GM23248 (cell line): ENCODE data around the gene INSL3. TPM values are rescaled to one million over a fixed set of nuclear protein-coding genes. Genes with fewer than 3 reads are reported as not detected.
"Not testable (repeated sequence)": the region's sequence is repeated elsewhere in the genome, so short reads cannot be mapped to it uniquely, and the experiment has no call there.

Source experiments
- DNase-seq: peaks from one replicate; pipeline ENCODE4 v3.0.0-alpha.2; 2015
- H2AFZ ChIP-seq: fragments of 200-600 bp; sonication (generic); 2 replicates; pipeline ENCODE4 v1.6.1; 2016; ENCODE audit warnings: antibody characterized with exemption
- H3F3A ChIP-seq: fragments of 200-600 bp; sonication (generic); 2 replicates; pipeline ENCODE4 v1.6.1; 2016; ENCODE audit warnings: mild to moderate bottlenecking, antibody characterized with exemption, mixed run types; ENCODE audit not compliant: insufficient read depth
- H3K27ac ChIP-seq: fragments of 200-600 bp; sonication (generic); 2 replicates; pipeline ENCODE4 v1.5.1; 2016; ENCODE audit warnings: mild to moderate bottlenecking
- H3K27me3 ChIP-seq: fragments of 200-600 bp; sonication (generic); replicated peaks from 2 replicates; pipeline ENCODE4 v1.6.1; 2016; ENCODE audit warnings: mild to moderate bottlenecking; ENCODE audit not compliant: insufficient read depth
- H3K36me3 ChIP-seq: fragments of 200-600 bp; sonication (generic); 2 replicates; pipeline ENCODE4 v1.6.1; 2016; ENCODE audit warnings: low read depth, mild to moderate bottlenecking
- H3K4me1 ChIP-seq: fragments of 200-600 bp; sonication (generic); 2 replicates; pipeline ENCODE4 v1.6.1; 2016; ENCODE audit warnings: mild to moderate bottlenecking; ENCODE audit not compliant: insufficient read depth
- H3K4me2 ChIP-seq: fragments of 200-600 bp; sonication (generic); one replicate; pipeline ENCODE4 v1.6.1; 2016; ENCODE audit warnings: mild to moderate bottlenecking; ENCODE audit not compliant: unreplicated experiment
- H3K4me3 ChIP-seq: fragments of 200-600 bp; sonication (generic); 2 replicates; pipeline ENCODE4 v1.5.1; 2016; ENCODE audit warnings: mild to moderate bottlenecking
- H3K79me2 ChIP-seq: fragments of 200-600 bp; sonication (generic); 2 replicates; pipeline ENCODE4 v1.6.1; 2016; ENCODE audit warnings: mild to moderate bottlenecking; ENCODE audit not compliant: insufficient read depth
- H3K9ac ChIP-seq: fragments of 200-600 bp; sonication (generic); 2 replicates; pipeline ENCODE4 v1.6.1; 2016; ENCODE audit warnings: mild to moderate bottlenecking
- H3K9me2 ChIP-seq: fragments of 200-600 bp; sonication (generic); 2 replicates; pipeline ENCODE4 v1.6.1; 2016; ENCODE audit warnings: mixed run types, mild to moderate bottlenecking, moderate library complexity; ENCODE audit not compliant: insufficient read depth
- H3K9me3 ChIP-seq: fragments of 200-600 bp; sonication (generic); one replicate; pipeline ENCODE4 v1.6.1; 2017; ENCODE audit warnings: low read depth
- H4K20me1 ChIP-seq: fragments of 200-600 bp; sonication (generic); 2 replicates; pipeline ENCODE4 v1.6.0; 2016; ENCODE audit not compliant: insufficient read depth
- EZH2 ChIP-seq: fragments of 200-600 bp; sonication (generic); IDR thresholded peaks from 2 replicates; pipeline ENCODE4 v1.6.1; 2018; ENCODE audit warnings: antibody characterized with exemption, mild to moderate bottlenecking; ENCODE audit not compliant: insufficient read depth, poor library complexity, severe bottlenecking
- EZH2phosphoT487 ChIP-seq: fragments of 200-600 bp; sonication (generic); IDR thresholded peaks from 2 replicates; pipeline ENCODE4 v1.6.1; 2018; ENCODE audit warnings: antibody characterized with exemption, moderate library complexity, mild to moderate bottlenecking, low read depth; ENCODE audit not compliant: insufficient read depth
- WGBS, 2 experiments: methylation state at CpG; one replicate each; pipeline ENCODE4 v1.1.6; 2015 to 2017; ENCODE audit warnings: low lambda C conversion rate in 2 of 2, low coverage in 1 of 2; ENCODE audit errors: missing lambda C conversion rate in 2 of 2; 5-methylcytosine and 5-hydroxymethylcytosine counted together
- in situ Hi-C: fragments of 300-500 bp; cut with MboI; formaldehyde crosslinking; loops from 2 replicates; pipeline ENCODE4 v1.15.0; 2020
- polyA plus RNA-seq: library from polyadenylated mRNA; unstranded; fragments of >200 nt; fragmentation: Nextera tagmentation; extraction: Ambion mirVana; gene quantifications from 2 replicates; pipeline ENCODE4 v1.2.1, GENCODE V29; 2016
- total RNA-seq: library from RNA; depleted of rRNA; stranded (reverse); fragments of >200 nt; shearing (Covaris generic); gene quantifications from 2 replicates; pipeline ENCODE4 v1.2.3, GENCODE V29; 2014

INSL3 gene
- total and polyA plus RNA-seq, 2 experiments from 2014 or later: not detected

DNA sequence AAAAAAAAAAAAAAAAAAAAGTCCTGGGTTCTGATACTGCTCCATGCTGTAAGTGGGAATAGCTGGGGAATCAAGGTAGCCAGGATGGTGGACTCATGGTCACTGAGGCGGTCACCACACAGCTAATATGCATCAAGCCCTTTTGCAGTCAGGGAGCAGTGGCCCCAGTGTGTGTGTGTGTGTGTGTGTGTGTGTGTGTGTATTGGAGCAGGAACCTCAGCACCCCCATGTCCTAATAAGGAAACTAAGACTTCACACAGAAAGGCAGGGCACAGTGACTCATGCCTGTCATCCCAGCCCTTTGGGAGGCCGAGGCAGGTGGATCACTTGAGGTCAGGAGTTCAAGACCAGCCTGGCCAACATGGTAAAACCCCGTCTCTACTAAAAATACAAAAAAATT, 14.4 kb downstream of the INSL3 start:
- H3K4me2 ChIP-seq: no peak overlapping the region
- no peaks in the 10 kb centered on the region for H3K4me1 ChIP-seq
- no peaks in the 10 kb centered on the region for H3F3A ChIP-seq
- 41% methylated on average over 3 of the region's 3 CpGs for WGBS, 2 experiments
- no peak for DNase-seq
- no peaks in the 10 kb centered on the region for H3K9me3 ChIP-seq
- TF ChIP-seq EZH2phosphoT487 (no peak), EZH2 (no peak)
- no peaks in the 10 kb centered on the region for H3K9me2 ChIP-seq
- no peak overlapping the region for H3K27ac ChIP-seq
- H3K27me3 ChIP-seq: peaks cover 11% of the 10 kb centered on the region
- H4K20me1 ChIP-seq: no peaks in the 10 kb centered on the region
- H3K4me3 ChIP-seq: no peak overlapping the region
- H3K9ac ChIP-seq: no peak overlapping the region
- in situ Hi-C loops: no loop called here
- H3K36me3 ChIP-seq: no peaks in the 10 kb centered on the region
- H3K79me2 ChIP-seq: no peaks in the 10 kb centered on the region
- H2AFZ ChIP-seq: no peak overlapping the region

GRCh38 chr19:17805427-17805826, 15.9 kb downstream of the INSL3 start:
- Histone ChIP-seq H3K9me2 (no peaks in the 10 kb centered on the region), H3K27ac (no peak overlapping the region), H3K9me3 (no peaks in the 10 kb centered on the region), H3F3A (no peaks in the 10 kb centered on the region), H3K4me2 (no peak overlapping the region), H3K9ac (no peak overlapping the region), H3K79me2 (no peaks in the 10 kb centered on the region), H2AFZ (no peak overlapping the region), H3K4me1 (no peaks in the 10 kb centered on the region), H3K36me3 (no peaks in the 10 kb centered on the region), H3K27me3 (peaks cover 11% of the 10 kb centered on the region), H4K20me1 (no peaks in the 10 kb centered on the region), H3K4me3 (no peak overlapping the region)
- in situ Hi-C loops: no loop called here
- DNase-seq: no peak
- TF ChIP-seq EZH2phosphoT487 (no peak), EZH2 (no peak)
- 72 to 76% methylated on average over 4 of the region's 4 CpGs for WGBS, 2 experiments

DNA sequence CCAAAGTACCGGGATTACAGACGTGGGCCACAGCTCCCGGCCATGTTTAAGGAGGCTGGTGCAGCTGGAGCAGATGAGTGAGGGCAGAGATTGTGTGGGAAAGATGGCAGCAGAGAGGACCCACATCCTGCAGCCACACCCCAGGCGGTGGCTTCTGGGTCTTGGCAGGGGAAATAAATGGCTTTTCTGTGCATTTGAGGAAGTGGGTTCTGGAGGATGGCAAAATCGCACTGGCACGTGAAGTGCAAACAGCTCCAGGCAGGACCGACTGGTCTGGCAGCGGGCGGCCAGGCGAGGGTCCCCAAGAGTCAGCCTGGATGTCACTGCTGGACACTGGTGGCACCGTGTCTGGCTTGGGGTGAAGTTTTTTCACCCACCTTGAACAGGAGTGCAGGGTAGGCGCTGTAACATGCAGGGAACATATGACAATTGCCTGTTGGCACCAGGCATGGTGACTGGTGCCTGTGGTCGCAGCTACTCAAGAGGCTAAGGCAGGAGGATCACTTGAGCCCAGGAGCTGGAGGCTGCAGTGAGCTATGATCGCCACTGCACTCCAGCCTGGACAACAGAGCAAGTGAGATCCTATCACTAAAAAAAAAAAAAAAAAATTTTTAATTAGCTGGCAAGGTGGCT, 17.9 kb downstream of the INSL3 start:
- no peaks in the 10 kb centered on the region for H3K36me3 ChIP-seq
- no peak for DNase-seq
- H3K79me2 ChIP-seq: no peaks in the 10 kb centered on the region
- no peaks in the 10 kb centered on the region for H3K9me2 ChIP-seq
- H3K27ac ChIP-seq: no peak overlapping the region
- H3F3A ChIP-seq: no peaks in the 10 kb centered on the region
- TF ChIP-seq EZH2: no peak
- no peak for TF ChIP-seq EZH2phosphoT487
- no peak overlapping the region for H3K4me3 ChIP-seq
- H3K9ac ChIP-seq: no peak overlapping the region
- H3K4me2 ChIP-seq: no peak overlapping the region
- H2AFZ ChIP-seq: no peak overlapping the region
- no peaks in the 10 kb centered on the region for H4K20me1 ChIP-seq
- 47 to 53% methylated on average over 14 of the region's 14 CpGs for WGBS, 2 experiments
- H3K27me3 ChIP-seq: peaks cover 9% of the 10 kb centered on the region
- no peaks in the 10 kb centered on the region for H3K9me3 ChIP-seq
- in situ Hi-C loops: no loop called here
- H3K4me1 ChIP-seq: no peaks in the 10 kb centered on the region

DNA sequence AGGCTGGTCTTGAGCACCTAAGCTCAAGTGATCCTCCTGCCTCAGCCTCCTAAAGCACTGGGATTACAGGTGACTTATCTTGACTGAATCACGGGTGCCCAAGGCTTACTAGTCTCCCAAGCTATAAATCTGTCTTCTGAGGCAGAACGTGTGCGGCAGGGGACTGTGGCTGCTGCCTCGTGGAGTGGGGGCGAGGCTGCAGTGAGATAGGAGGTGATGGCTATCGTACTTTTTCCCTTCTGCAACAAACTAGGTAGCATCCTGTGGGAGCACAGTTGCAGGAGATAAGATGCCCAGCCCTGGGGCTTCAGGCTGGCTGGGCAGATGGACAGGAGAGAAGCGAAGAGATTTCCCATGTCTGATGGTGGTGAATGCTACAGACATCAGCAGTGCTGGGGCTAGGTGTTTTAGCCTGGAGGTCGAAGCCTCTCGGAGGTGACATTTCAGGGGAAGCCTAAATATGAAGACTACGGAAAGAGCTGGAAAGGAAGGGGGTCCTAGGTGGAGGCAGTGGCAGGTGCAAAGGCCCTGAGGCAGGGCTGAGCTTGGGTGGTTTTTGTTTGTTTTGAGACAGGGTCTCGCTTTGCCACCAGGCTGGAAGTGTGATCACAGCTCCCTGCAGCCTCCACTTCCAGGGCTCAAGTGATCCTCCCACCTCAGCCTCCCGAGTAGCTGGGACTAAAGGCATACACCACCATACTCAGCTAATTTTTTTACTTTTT, 19.0 kb downstream of the INSL3 start:
- Histone ChIP-seq H3K36me3 (no peaks in the 10 kb centered on the region), H3K4me1 (no peaks in the 10 kb centered on the region), H3K27me3 (peaks cover 6% of the 10 kb centered on the region), H3K4me2 (no peak overlapping the region), H3K9ac (no peak overlapping the region), H3F3A (no peaks in the 10 kb centered on the region), H3K4me3 (no peak overlapping the region), H3K27ac (no peak overlapping the region), H2AFZ (no peak overlapping the region), H3K79me2 (no peaks in the 10 kb centered on the region), H4K20me1 (no peaks in the 10 kb centered on the region), H3K9me3 (no peaks in the 10 kb centered on the region), H3K9me2 (no peaks in the 10 kb centered on the region)
- in situ Hi-C loops: no loop called here
- no peak for TF ChIP-seq EZH2phosphoT487
- no peak for TF ChIP-seq EZH2
- no peak for DNase-seq
- 31 to 33% methylated on average over 12 of the region's 12 CpGs for WGBS, 2 experiments

GRCh38 chr19:17798599-17798998, 22.7 kb downstream of the INSL3 start:
- H3K27ac ChIP-seq, H4K20me1 ChIP-seq, H2AFZ ChIP-seq, H3K4me3 ChIP-seq, H3K9me3 ChIP-seq, H3K36me3 ChIP-seq, H3K9me2 ChIP-seq, H3K9ac ChIP-seq, in situ Hi-C loops, DNase-seq, H3K4me1 ChIP-seq, H3K79me2 ChIP-seq, H3K4me2 ChIP-seq, H3F3A ChIP-seq: not testable (repeated sequence)
- 60 to 64% methylated on average over 3 of the region's 3 CpGs for WGBS, 2 experiments
- peaks cover 31% of the 10 kb centered on the region for H3K27me3 ChIP-seq
